ENCODE measurements around the gene KCNJ11. TPM values are rescaled to one million over a fixed set of nuclear protein-coding genes. Genes with fewer than 3 reads are reported as not detected.

Gene KCNJ11
- total and polyA plus RNA-seq, 2 of the 8 experiments (the other 6 are each of a cell fraction or from before 2014, with no cell fraction given), result 3.8 to 6.3 TPM

- TF ChIP-seq CHD7 (IDR thresholded peaks at IDR 0.05; ENCODE audit: insufficient replicate concordance, low read length) (no peak), POLR2A (IDR thresholded peaks at IDR 0.05; ENCODE audit: control extremely low read depth in 1 of 2, low read depth in 2 of 2, low read length in 2 of 2) (no peak), SP2 (IDR thresholded peaks at IDR 0.05; ENCODE audit: low read length) (no peak), GTF2F1 (IDR thresholded peaks at IDR 0.05; ENCODE audit: borderline replicate concordance, low read depth, low read length) (no peak), ATF3 (IDR thresholded peaks at IDR 0.05; ENCODE audit: insufficient read depth, low read depth, low read length) (no peak), SIRT6 (IDR thresholded peaks at IDR 0.05; ENCODE audit: low read length) (no peak), KDM1A (IDR thresholded peaks at IDR 0.05; ENCODE audit: borderline replicate concordance, low read length) (no peak), SIN3A (conservative IDR thresholded peaks at IDR 0.05 in 1 of 2, IDR thresholded peaks at IDR 0.05 in 1 of 2; ENCODE audit: low read depth in 1 of 2, low read length in 2 of 2) (no peak), E2F6 (IDR thresholded peaks at IDR 0.05) (no peak), BCL11A (IDR thresholded peaks at IDR 0.05; ENCODE audit: low read depth in 2 of 2, low read length in 2 of 2) (no peak)
Measured at GRCh38 chr11:17369684-17370243, 18.7 kb downstream of the KCNJ11 start (continued).
